ENCODE results near the gene PPP2R2B.
A peak's percentile ranks its signal among the peaks of the same experiment; 100 is the strongest.

PPP2R2B gene

DNA sequence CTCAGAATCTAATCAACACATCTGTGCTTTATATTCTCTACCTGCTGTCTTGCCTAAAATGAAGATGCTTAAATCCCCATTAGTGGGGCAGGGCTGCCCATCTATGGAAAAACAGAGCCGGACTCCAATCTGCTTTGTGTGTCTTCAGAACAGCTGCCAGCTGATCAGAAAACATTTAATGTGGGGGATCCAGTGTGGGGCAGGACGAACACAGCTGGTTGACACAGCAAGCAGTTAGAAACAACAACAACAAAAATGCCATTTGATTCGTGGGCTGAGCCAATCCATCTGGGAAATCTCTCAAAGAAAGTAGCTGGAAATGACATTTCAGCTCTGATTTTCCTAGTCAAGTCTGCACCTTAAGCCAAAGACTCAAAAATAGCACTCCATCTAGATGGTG lies 99.8 kb downstream of the PPP2R2B start:
- DNase-seq = no peak

DNA sequence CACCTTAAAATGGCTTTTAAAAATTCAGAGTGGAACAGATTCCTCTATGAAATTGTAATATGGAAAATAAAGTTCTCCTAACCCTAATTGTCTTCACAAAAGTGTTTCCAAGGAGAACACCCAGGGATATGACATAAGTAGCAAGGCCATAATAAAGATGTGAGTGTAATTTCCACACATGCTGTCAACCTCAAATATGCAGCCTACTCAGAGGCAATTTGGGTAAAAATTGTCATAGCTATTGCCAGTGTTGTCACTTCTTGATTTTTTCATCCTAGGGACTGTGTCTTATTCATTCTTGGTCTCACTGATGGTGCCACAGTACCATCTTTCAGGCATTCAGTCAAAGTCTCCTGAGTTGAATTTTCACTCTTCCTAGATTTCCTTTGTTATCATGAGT lies 100.3 kb downstream of the PPP2R2B start:
- no peak for DNase-seq

DNA sequence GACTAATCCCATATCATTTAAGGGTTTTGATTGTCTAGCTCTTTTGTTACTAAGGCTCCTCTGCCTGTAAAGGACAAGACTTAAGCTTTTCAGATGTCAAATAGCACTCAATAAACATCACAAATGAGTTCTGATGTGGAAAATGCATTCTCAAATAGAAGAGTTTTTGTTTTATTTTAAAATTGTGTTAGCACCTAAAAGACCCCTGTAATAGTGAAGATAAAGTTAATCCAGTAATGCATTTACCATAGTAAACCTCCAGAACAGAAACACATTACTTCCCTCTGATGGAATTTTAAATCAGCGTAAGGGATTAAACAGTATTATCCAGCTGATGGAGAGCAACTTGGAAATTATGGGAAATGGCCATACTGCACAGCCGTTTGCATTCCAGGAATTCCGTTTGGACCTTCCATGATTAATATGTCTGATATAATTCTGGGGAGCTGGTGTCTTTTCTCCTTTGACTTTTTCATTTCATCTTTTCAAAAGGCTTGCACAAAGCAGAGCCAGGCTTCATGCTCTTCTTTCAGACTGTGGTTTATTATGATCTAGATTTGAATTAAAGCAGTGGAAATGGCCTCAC lies 105.6 kb downstream of the PPP2R2B start:
- DNase-seq = no peak

DNA sequence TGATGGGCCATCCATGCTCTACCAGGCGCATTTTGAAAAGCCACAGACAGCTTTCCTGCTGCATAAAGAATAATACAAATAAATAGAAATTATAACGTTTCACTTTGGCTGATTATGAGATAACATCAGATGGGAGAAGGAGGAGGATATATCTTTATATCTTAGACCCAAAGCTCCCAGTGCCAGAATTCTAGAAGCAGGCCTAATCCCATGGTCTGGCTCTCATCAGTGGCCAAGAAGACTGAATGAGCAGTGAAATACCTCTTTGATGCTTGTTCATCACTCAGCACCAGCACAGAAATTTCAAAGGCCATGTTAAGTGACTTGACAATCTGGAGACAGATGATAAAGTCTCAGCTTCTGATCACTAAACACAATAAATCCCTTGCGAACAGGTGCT lies 107.6 kb downstream of the PPP2R2B start:
- DNase-seq = no peak

DNA sequence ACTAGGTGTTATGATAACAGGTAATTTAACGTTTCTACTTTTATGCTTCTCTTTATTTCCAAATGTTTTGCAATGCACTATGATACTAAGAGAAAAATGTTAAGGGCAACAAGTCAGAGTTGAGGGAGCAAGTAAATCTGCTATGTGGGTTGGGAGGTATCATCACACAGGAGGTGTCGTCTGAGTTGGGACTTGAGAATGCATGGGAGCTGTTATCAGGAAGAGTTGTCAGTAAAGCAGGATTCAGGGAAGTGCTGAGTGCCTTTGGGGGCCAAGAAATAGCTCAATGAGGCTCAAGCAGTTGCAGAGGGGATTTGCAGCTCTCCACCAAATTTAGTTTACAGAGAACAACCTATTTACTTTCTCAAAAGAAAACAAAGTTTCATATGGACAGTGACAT lies 108.0 kb downstream of the PPP2R2B start:
- DNase-seq = no peak

DNA sequence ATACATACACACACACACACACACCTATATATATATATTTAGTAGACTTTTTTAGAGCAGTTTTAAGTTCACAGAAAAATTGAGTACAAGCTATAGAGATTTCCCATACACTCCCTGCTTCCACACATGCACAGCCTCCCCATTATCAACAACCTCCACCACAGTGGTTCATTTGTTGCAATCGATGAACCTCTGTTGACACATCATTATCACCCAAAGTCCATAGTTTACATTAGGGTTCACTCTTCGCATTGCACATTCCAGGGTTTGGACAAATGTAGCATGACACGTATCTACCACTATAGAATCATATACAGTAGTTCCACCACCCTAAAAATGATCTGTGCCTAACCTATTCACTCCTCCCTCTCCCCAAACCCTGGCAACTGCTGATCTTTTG lies 111.0 kb downstream of the PPP2R2B start:
- no peak for DNase-seq

DNA sequence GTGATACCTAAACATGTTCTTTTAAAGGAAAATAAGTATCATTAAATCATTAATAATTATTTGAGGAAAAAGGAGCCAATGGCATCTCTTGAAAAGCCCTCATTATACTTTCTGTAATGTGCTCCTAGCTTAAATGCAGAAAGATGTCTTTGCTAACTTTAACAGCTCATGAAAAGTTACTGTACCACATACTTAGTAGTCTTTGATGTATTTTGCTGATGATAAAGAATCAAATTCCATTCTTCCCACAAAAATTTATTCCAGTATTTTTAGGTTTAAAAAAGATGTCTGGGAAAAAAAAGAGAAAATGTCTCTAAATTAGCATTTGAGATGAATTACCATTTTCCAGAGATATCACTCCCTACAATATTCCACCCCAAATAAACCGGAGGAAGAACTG lies 112.5 kb downstream of the PPP2R2B start:
- no peak for DNase-seq

DNA sequence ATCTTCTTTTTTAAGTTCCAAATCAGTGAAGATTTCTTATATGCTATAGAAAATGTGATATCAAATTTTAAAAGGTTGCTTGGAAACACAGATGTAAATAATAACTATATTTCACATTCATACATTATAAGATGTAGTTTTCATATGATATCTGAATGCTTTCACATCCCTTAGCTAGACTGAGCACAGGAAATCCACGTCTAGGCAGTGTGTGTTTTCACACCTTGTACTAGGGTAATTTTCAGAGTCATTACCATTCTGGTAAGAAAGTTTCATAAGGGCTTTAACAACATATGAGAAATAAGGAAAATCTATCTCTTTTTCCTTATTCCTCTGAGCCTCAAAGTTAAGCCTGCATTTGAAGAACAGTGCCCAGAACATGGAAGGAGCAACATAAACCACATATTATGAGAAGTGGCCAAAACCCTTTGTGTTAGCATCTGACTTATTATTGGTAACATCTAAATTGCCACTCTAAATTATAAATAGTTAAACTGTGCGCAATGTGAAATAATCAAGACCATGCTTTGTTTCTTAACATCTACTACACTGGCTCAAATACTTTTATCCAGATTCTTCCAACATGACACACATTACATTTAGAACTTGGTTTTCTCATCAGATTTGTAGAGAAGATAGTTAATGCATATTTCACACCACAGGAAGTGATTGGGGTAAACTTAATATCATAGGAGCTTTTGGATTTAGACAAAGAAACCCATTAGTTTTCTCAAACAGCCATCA lies 113.3 kb downstream of the PPP2R2B start:
- no peak for DNase-seq

DNA sequence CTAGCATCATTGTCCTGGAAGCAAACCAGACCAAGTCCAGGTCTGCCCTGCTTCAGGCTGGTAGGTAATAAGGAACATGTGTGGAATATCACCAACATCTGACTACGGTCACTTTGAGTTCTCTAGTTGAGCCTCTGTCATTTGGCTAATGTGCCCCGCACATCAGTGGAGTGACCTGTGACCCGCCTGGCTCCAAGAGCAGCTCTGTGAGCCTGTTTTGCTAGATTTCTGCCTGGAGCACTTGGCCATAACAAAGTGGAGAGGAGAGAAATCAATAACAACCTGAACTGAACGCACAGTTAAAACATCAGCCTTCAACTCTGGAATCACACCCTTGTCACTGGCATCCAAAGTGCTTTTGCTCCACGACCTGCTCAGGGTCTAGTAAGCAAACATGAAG lies 115.7 kb downstream of the PPP2R2B start:
- no peak for DNase-seq

DNA sequence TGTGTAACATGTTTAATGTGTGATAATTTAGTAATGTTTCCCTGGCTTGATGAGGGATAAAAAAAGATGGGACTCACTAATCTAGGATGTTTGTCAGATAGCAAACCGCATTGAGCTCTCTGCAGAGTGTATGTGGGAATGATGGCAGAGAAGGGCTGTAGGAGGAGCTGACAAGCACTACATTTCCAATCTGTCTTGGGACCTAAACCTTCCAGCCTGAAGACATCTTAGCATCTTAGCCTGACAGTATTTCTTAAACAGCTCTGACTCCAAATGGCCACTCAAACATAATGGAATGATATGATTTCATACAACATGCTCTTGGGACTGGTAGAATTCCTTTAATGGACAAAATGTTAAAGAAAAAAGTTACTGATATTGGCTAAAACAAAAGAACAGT lies 116.7 kb downstream of the PPP2R2B start:
- DNase-seq = no peak

DNA sequence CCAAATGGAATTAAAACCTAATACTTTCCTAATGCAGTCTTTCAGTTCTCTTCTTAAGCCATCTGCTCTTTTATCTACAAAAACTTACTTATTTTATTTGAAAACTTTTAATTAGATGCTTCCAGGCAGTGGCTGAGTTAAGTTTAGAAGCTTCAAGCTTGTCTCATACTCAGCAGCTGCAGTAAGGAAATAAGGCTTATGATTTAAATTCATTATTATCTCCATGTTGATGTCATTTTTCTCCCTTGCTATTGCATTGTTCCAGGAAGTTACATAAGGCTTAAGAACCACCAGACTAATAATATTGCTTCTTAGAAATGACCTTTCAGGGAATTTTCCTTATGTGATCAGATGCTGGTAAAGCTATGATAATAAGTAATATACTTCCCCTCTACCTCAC lies 119.6 kb downstream of the PPP2R2B start:
- DNase-seq = peak; percentile 30

DNA sequence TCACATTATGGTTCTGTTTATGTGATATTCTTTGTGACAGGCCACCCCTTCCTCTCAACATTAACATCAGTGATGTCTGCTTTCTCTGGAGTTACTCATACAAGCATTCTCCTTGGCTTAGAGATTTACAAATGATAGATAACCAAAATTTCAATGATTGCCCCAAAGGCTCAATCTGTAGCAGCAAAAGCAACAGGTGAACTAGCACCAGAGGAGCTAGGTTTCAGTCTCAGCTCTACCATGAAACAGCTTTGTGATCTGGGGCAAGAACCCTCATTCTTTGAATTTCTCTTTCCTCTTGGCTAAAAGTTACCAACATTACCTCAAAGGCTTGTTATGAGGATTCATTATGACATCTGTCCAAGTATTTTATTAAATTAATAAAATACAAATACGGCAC lies 120.5 kb downstream of the PPP2R2B start:
- no peak for DNase-seq

DNA sequence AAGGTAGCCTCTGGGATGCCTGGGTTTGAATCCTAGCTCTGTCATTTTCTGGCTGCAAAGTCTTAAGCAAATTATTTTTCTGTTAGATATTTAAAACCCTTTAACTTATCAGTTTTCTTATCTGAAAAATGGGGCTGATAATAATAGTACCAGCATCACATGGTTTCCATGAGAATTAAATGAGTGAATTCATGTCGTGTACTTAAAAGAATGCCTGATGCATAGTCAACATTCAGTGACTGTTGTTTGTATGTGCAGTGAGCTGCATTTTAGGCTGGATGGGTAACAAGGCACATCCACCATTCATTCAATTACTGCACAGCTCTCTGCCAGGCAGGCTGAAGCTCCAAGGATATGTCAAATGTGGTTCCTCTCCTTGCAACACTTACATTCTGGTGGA lies 122.0 kb downstream of the PPP2R2B start:
- DNase-seq = no peak

DNA sequence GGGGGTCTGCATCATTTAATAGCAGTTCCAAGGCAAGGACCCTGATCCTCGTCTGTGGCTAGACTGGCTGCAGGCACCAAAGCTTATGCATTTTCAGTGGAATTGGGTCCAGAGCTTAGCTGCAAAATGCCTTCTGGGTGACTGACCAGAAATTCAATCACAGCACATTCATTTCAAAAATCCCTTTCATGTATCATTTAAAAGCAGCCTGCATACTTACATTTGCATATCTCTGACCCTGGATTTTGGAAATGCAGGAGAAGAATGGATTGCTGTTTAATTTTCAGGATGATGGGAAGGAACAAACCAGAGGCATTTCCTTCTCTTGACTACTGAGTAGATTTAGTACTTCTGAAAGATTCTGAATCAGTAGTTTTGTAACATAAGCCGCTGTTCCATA lies 122.8 kb downstream of the PPP2R2B start:
- no peak for DNase-seq

DNA sequence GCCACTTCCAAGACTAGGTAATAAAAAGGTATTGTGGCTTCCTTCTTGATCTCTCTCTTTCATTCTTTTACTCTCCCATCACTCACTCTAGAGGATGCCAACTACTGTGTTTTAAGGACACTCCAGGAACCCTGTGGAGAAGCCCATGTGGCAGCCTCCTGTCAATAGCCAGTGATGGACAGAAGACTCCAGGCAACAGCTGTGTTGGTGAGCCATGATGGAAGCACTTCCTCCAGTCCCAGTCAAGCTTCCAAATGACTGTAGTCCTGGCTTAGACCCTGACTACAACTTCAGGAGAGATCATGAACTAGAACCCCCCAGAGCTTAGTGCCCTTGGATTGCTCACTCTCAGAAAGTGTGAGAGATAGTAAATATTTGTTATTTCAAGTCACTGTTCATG lies 123.9 kb downstream of the PPP2R2B start:
- DNase-seq = no peak

DNA sequence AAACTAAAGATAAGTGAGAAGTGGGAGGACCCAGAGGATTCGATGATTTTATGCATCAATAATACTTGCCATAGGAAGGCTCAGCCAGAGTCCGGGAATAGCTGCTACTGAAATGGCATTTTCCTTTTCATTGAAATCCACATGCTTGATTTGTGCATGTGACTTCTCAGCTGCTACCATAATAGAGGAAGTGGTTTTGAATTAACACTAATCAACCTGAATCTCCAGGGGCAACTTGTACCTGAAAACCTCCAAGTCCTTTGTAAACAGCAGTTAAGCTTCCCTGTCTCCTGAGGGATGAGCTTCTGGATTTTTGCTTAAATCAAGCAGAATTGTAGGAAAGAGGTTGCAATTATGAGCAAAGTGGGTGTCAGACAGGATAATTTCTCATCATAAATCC lies 124.9 kb downstream of the PPP2R2B start:
- no peak for DNase-seq

DNA sequence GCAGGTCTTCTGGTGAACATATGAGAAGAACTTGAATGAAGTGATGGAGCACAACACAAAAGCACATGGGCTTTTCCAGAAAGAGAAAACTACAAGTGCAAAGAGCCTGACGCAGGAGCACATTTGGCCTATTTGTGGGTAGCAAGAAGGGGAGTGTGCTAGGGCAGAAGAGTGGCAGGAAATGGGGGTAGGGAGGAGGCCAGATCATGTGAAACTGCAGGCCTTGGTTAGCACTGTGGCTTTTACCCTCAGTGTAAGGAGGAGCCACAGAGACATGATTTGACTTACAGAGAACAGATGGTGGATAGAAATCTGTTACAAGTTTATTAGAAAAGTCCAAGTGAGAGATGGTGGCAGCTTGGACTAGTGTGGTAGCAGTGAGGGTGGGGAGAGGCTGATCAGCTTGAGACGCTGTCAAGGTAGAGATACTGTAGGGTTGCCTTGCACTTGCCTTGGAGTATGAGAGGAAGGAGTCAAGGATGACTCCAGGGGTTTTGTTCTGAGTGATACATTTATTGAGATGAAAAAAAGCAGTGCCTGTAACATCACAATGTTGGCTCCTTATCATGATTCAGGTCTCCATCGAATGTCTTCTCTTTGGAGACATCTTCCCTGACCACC lies 126.7 kb downstream of the PPP2R2B start:
- DNase-seq = no peak

DNA sequence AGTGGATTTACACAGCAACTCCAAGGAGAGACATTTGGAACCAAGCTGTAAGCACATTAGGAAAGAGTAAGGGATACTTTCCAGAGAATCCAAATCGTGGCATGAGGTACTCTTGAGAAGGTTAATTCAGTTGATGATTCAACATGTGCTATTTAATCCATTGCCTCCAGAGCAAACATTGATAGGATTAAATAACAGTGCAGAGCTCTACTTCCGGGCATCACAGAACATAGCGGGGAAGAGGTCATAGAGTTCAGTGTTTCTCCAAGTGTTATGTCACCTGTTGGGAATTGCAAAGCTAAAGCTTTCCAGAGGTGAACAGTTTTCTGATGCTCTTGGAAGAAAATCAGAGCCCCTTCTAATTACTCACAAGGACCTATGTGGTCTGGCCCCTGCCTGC lies 127.5 kb downstream of the PPP2R2B start:
- no peak for DNase-seq

DNA sequence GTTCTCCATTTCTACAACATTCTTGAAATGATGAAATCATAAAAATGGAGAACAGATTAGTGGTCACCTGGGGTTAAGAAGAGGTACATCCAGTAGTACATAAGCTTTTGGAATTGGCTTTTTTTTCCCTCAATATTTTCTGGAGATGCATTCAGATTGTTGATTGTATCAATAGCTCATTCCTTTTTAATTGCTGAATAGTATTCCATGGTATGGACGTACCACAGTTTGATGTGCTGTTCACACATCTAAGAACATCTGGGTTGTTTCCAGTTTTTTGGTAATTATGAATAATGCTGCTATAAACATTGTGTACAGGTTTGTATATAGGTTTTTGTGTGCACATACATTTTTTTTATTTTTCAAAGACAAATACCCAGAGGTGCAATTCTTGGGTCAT lies 130.0 kb downstream of the PPP2R2B start:
- DNase-seq = no peak

DNA sequence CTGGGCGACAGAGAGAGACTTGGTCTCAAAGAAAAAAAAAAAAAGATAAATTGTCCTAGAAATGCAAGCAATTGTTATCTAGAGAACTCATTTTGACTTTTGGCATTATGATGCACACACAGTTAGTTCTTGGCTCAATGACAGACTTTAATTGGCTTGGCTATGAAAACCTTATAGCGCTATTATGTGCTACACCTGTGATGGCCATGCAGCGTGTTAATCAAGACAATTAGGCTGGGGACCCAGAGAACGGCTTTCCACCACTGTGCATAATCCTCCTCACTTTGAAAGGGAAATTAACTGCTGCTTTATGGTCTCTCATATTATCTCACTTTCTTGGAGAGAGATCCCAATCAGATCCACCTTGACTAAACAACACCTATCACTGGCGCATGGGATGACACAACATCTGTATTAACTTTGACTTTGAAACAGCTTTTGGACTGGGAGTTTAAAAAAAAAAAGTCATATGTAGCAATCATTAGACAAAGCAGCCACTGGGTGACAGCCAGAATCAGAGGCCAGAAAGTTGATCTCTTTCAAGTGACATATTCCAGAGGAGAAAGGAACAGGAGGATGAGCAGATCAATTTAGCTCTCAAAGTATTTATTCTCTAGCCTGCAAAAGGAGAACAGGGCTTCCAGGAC lies 132.5 kb downstream of the PPP2R2B start:
- no peak for DNase-seq

DNA sequence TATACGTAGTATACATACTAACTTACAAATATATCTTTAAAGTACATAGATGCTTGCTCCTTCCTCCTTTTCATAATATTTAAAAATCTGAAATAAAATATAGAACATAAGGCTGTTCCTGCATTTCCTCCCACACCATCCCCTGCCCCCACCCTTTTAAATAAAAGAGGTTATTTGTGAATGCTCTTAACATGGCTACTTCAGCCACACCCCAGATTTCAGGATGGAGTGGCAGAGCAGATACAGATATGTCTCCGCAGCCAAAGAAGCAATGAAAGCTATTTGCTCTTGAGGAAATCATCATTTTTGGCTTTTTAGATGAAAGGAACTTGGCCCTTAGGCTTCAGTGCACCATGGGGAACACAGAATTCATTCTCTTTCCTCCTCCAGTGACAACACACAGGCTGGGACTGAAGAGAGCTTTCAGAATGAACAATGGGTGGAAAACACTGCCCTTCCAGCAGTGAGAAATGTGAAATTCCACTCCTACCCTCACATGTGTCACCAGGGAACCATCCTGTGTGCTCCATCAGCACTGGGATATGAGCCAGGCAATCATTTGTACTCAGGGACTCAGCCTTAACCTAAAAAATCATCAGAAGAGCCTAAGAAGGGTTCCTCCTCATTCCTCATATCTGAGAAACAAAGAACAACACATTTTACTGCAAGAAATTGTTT lies 134.3 kb downstream of the PPP2R2B start:
- DNase-seq = no peak

DNA sequence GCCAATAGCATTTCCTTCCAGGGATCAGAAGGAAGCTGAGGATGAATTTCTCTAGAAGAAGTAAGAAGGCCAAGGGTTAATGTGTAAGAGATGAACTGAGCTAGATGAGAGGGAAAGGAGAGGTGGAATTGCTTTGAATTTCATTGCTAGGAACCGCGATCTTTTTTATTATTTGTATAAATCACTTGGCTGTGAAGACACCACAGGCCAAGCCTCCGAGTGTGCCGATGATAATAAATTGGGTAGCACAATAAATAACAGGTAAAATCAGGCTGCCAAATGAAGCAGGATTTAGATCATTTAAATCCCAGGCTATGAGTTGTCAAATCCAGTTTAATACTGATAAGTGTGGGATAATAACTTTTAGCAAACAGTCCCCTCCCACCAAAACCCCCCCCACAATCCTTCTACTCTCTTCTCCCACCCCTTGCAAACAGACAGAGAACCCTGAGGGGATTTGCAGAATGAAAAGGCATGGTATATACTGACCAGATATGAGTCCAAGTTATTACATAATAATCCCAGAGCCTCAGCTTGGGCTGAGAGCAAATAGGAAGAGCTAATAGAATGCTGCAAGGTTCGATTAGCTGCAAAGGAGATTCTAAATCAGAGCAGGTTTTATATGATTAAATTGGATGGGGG lies 143.5 kb downstream of the PPP2R2B start:
- no peak for DNase-seq

DNA sequence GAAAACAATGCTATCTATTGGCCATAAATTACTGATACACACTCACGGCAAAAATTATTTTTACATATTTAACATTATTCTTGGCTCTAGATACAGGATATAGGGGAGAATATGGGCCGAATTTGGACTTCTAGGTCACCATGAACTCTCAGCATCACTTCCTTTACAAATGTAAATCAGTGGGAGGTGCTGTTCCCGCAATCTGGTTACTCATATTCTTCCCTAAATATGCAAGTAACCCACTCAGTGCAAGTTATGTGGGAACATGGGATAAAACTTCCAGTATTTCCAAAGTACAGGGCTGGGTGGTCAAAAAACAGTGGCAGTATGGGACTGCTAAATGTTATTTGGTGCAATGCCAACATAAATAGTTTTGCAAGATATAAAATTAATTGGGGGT lies 145.6 kb downstream of the PPP2R2B start:
- peak; percentile 7 for DNase-seq

Data from inflammatory macrophage treated with lipopolysaccharide for 4 hours (primary cell).